SU-DHL-6 (cell line): ENCODE results near the gene SIGLEC14.

ENCODE experiments used
- H2AFZ ChIP-seq: fragments of 200-600 bp; sonication (generic); 2 replicates; pipeline ENCODE4 v1.6.1; 2014; ENCODE audit warnings: low read depth, mild to moderate bottlenecking, moderate library complexity, mixed read lengths, antibody characterized with exemption, low read length; ENCODE audit not compliant: severe bottlenecking
- H3F3A ChIP-seq: fragments of 200-600 bp; shearing (Covaris generic); 2 replicates; pipeline ENCODE4 v1.6.0; 2016; ENCODE audit warnings: antibody characterized with exemption, mild to moderate bottlenecking; ENCODE audit not compliant: insufficient read depth
- H3K27ac ChIP-seq: fragments of 200-600 bp; sonication (generic); 2 replicates; pipeline ENCODE4 v1.5.1; 2016; ENCODE audit warnings: low read depth, mild to moderate bottlenecking, low read length, moderate library complexity, mixed read lengths
- H3K27me3 ChIP-seq: fragments of 200-600 bp; sonication (generic), shearing (Covaris generic); 2 replicates; pipeline ENCODE4 v1.6.0; 2014; ENCODE audit warnings: mild to moderate bottlenecking, low read length
- H3K36me3 ChIP-seq: fragments of 200-600 bp; sonication (generic); 2 replicates; pipeline ENCODE4 v1.6.1; 2014; ENCODE audit warnings: mild to moderate bottlenecking, low read length, mixed read lengths
- H3K4me2 ChIP-seq: fragments of 300-600, 200-600 bp; shearing (Covaris generic), sonication (generic); 2 replicates; pipeline ENCODE4 v1.6.0; 2014; ENCODE audit warnings: low read length, low read depth, mild to moderate bottlenecking; ENCODE audit not compliant: poor library complexity, severe bottlenecking
- H3K4me3 ChIP-seq: fragments of 200-600 bp; sonication (generic); 2 replicates; pipeline ENCODE4 v1.5.1; 2014; ENCODE audit warnings: antibody characterized with exemption, low read length, mild to moderate bottlenecking, mixed read lengths; ENCODE audit not compliant: insufficient read depth, poor library complexity, severe bottlenecking
- H3K79me2 ChIP-seq: fragments of 200-600 bp; sonication (generic); 2 replicates; pipeline ENCODE4 v1.6.1; 2014; ENCODE audit warnings: mild to moderate bottlenecking, low read length, moderate library complexity; ENCODE audit not compliant: insufficient read depth
- H3K9ac ChIP-seq: fragments of 200-600 bp; sonication (generic); 2 replicates; pipeline ENCODE4 v1.7.0; 2014; ENCODE audit warnings: mild to moderate bottlenecking, low read length
- H3K9me2 ChIP-seq: fragments of 200-600 bp; sonication (generic); replicated peaks from 2 replicates; pipeline ENCODE4 v1.6.1; 2014; ENCODE audit warnings: low read length; ENCODE audit not compliant: insufficient read depth
- H3K9me3 ChIP-seq: fragments of 200-600 bp; sonication (generic); 2 replicates; pipeline ENCODE4 v1.6.1; 2014; ENCODE audit warnings: low read length, mixed read lengths; ENCODE audit not compliant: insufficient read depth
- H4K20me1 ChIP-seq: fragments of 200-600 bp; sonication (generic); 2 replicates; pipeline ENCODE4 v1.6.1; 2014; ENCODE audit warnings: low read depth, mild to moderate bottlenecking, antibody characterized with exemption, low read length, moderate library complexity, mixed read lengths
- CTCF ChIP-seq: fragments of 200-600 bp; sonication (generic); IDR thresholded peaks from one replicate; pipeline ENCODE4 v1.5.1; 2017; ENCODE audit warnings: antibody characterized with exemption, mild to moderate bottlenecking, low read length, moderate library complexity; ENCODE audit not compliant: insufficient read depth, poor library complexity, severe bottlenecking
- EZH2phosphoT487 ChIP-seq: fragments of 200-600 bp; sonication (generic), shearing (Covaris generic); conservative IDR thresholded peaks from 2 replicates; pipeline ENCODE4 v1.6.1; 2018; ENCODE audit warnings: mild to moderate bottlenecking, antibody characterized with exemption, low read length, moderate library complexity, mixed read lengths

SIGLEC14 gene

GRCh38 chr19:51595190-51596175, 51.1 kb downstream of the SIGLEC14 start:
- peak overlapping the region; percentile 64 for H3K9ac ChIP-seq
- no peak overlapping the region for H2AFZ ChIP-seq
- H3K27ac ChIP-seq, result no peak overlapping the region
- no peaks in the 10 kb centered on the region for H3K27me3 ChIP-seq
- no peak for TF ChIP-seq EZH2phosphoT487
- TF ChIP-seq CTCF, result no peak
- no peaks in the 10 kb centered on the region for H3K36me3 ChIP-seq
- H3F3A ChIP-seq, result no peaks in the 10 kb centered on the region
- no peaks in the 10 kb centered on the region for H3K79me2 ChIP-seq
- no peaks in the 10 kb centered on the region for H3K9me2 ChIP-seq
- no peaks in the 10 kb centered on the region for H4K20me1 ChIP-seq
- peak overlapping the region; percentile 64 for H3K4me2 ChIP-seq
- H3K4me3 ChIP-seq, result peak overlapping the region; percentile 63
- H3K9me3 ChIP-seq, result no peaks in the 10 kb centered on the region

DNA sequence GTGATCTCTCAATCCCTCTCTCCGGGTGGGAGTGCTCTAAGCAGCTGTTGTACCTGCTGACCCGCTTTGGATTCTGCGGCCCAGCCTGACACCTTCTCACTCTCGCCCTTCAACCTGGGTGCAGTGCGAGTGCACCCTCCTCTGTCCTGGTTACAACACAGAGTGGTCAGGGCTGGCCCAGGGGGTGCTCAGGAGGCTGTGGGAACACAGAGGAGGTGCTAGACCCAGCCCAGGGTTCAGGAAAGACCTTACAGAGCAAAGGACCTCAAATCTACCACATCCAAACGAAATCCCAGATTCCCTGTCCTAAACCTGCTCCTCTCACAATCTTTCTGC, 51.9 kb downstream of the SIGLEC14 start:
- Histone ChIP-seq H3K79me2 (no peaks in the 10 kb centered on the region), H3K4me2 (peak overlapping the region; percentile 64), H3K4me3 (peak overlapping the region; percentile 63), H3K9me3 (no peaks in the 10 kb centered on the region), H4K20me1 (no peaks in the 10 kb centered on the region), H3F3A (no peaks in the 10 kb centered on the region), H2AFZ (peak overlapping the region; percentile 92), H3K9me2 (no peaks in the 10 kb centered on the region), H3K9ac (peak overlapping the region; percentile 64), H3K27me3 (no peaks in the 10 kb centered on the region), H3K27ac (no peak overlapping the region), H3K36me3 (no peaks in the 10 kb centered on the region)
- TF ChIP-seq EZH2phosphoT487 (no peak), CTCF (no peak)

GRCh38 chr19:51593969-51594773, 52.5 kb downstream of the SIGLEC14 start:
- Histone ChIP-seq H3K27ac (no peak overlapping the region), H3K27me3 (no peaks in the 10 kb centered on the region), H3K9me3 (no peaks in the 10 kb centered on the region), H3K36me3 (no peaks in the 10 kb centered on the region), H3K9ac (peak overlapping the region; percentile 64), H3K4me2 (peak overlapping the region; percentile 64), H3K79me2 (no peaks in the 10 kb centered on the region), H4K20me1 (no peaks in the 10 kb centered on the region), H2AFZ (peak overlapping the region; percentile 92), H3K4me3 (peak overlapping the region; percentile 63), H3F3A (no peaks in the 10 kb centered on the region), H3K9me2 (no peaks in the 10 kb centered on the region)
- TF ChIP-seq CTCF (no peak), EZH2phosphoT487 (no peak)
